Endothelial cell (in vitro differentiated cells): ENCODE data around the gene ADGRG3. TPM values are rescaled to one million over a fixed set of nuclear protein-coding genes. Genes with fewer than 3 reads are reported as not detected.

Experiments
- DNase-seq: peaks from one replicate; pipeline ENCODE4 v3.0.0; 2021; ENCODE audit warnings: low spot score
- H3K27ac Mint-ChIP-seq: one replicate; pipeline ENCODE4 v1.8.0; 2021; ENCODE audit warnings: mixed read lengths, inconsistent platforms; ENCODE audit not compliant: unreplicated experiment
- H3K27me3 Mint-ChIP-seq: one replicate; pipeline ENCODE4 v1.8.0; 2021; ENCODE audit warnings: mild to moderate bottlenecking, moderate library complexity, mixed read lengths, inconsistent platforms; ENCODE audit not compliant: unreplicated experiment
- H3K36me3 Mint-ChIP-seq: one replicate; pipeline ENCODE4 v1.8.0; 2021; ENCODE audit warnings: mild to moderate bottlenecking, low read depth, mixed read lengths, inconsistent platforms; ENCODE audit not compliant: unreplicated experiment
- H3K4me1 Mint-ChIP-seq: one replicate; pipeline ENCODE4 v1.8.0; 2021; ENCODE audit warnings: mild to moderate bottlenecking, mixed read lengths, inconsistent platforms; ENCODE audit not compliant: unreplicated experiment
- H3K4me3 Mint-ChIP-seq: one replicate; pipeline ENCODE4 v1.8.0; 2021; ENCODE audit warnings: mild to moderate bottlenecking, mixed read lengths, inconsistent platforms; ENCODE audit not compliant: unreplicated experiment
- H3K9me3 Mint-ChIP-seq: one replicate; pipeline ENCODE4 v1.8.0; 2021; ENCODE audit warnings: mixed read lengths, inconsistent platforms; ENCODE audit not compliant: unreplicated experiment
- CTCF ChIP-seq: fragments of 200-600 bp; sonication (generic); IDR thresholded peaks from one replicate; pipeline ENCODE4 v1.5.0; 2021; ENCODE audit warnings: antibody characterized with exemption; ENCODE audit not compliant: unreplicated experiment
- total RNA-seq: library from RNA; stranded (reverse); fragmentation: NEBNext Ultra II Directional; extraction: Animal tissue kit (Norgen Biotek cat#: 25700); gene quantifications from one replicate; pipeline ENCODE4 v1.2.1, GENCODE V29; 2021; ENCODE audit not compliant: unreplicated experiment

Gene ADGRG3
- total RNA-seq, 1 donor from 2014 or later, result 0.31 TPM

GRCh38 chr16:57725151-57725550 is 57.0 kb downstream of the ADGRG3 start:
- Mint-ChIP-seq H3K27me3 (peaks cover 1% of the 10 kb centered on the region), H3K36me3 (no peaks in the 10 kb centered on the region), H3K4me1 (no peaks in the 10 kb centered on the region), H3K27ac (no peak overlapping the region), H3K4me3 (no peak overlapping the region), H3K9me3 (no peaks in the 10 kb centered on the region)
- DNase-seq, result no peak
- TF ChIP-seq CTCF, result no peak

GRCh38 chr16:57725554-57725953 is 57.4 kb downstream of the ADGRG3 start:
- H3K36me3 Mint-ChIP-seq, result no peaks in the 10 kb centered on the region
- H3K4me1 Mint-ChIP-seq, result no peaks in the 10 kb centered on the region
- no peak overlapping the region for H3K27ac Mint-ChIP-seq
- no peak for DNase-seq
- TF ChIP-seq CTCF, result no peak
- H3K4me3 Mint-ChIP-seq, result no peak overlapping the region
- peaks cover 1% of the 10 kb centered on the region for H3K27me3 Mint-ChIP-seq
- H3K9me3 Mint-ChIP-seq, result no peaks in the 10 kb centered on the region

- Mint-ChIP-seq H3K27ac (no peak overlapping the region), H3K9me3 (no peaks in the 10 kb centered on the region), H3K4me3 (no peak overlapping the region), H3K27me3 (peaks cover 1% of the 10 kb centered on the region), H3K36me3 (no peaks in the 10 kb centered on the region), H3K4me1 (no peaks in the 10 kb centered on the region)
- TF ChIP-seq CTCF, result no peak
- DNase-seq, result no peak
These were observed 57.9 kb downstream of the ADGRG3 start for GRCh38 chr16:57725976-57726375.

- peaks cover 5% of the 10 kb centered on the region for H3K4me1 Mint-ChIP-seq
These were observed 58.4 kb downstream of the ADGRG3 start for GRCh38 chr16:57726433-57726947.

More at GRCh38 chr16:57726433-57726947, 58.4 kb downstream of the ADGRG3 start:
- peak overlapping the region; percentile 13 for H3K27ac Mint-ChIP-seq
- H3K9me3 Mint-ChIP-seq, result no peaks in the 10 kb centered on the region
- H3K4me3 Mint-ChIP-seq, result no peak overlapping the region
- peaks cover 1% of the 10 kb centered on the region for H3K27me3 Mint-ChIP-seq
- no peaks in the 10 kb centered on the region for H3K36me3 Mint-ChIP-seq
- no peak for DNase-seq
- TF ChIP-seq CTCF, result no peak
